Lung (tissue), 16 donors: ENCODE data around the gene BCL2L15. TPM values are rescaled to one million over a fixed set of nuclear protein-coding genes. Genes with fewer than 3 reads are reported as not detected.

Experiments
- ATAC-seq: fragments of 200-7000 bp; cut with Tn5 transposase; one replicate; pipeline ENCODE4 v1.9.1; 2020; ENCODE audit warnings: moderate number of reproducible peaks; ENCODE audit not compliant: insufficient read depth, low FRiP score
- DNase-seq, 3 donors: peaks; one replicate each; pipeline ENCODE4 v3.0.0-alpha.2; 2013 to 2017
- H3K27ac ChIP-seq, 2 donors: one replicate each; pipeline ENCODE4 v1.5.1; 2013; ENCODE audit warnings: mild to moderate bottlenecking in 2 of 2, moderate library complexity in 2 of 2, control low read depth in 1 of 2, inconsistent platforms in 1 of 2, low read depth in 1 of 2, low read length in 1 of 2
- H3K27me3 ChIP-seq, 3 donors: one replicate each; pipeline ENCODE4 v1.5.1; 2013; ENCODE audit warnings: low read length in 2 of 3; ENCODE audit not compliant: control insufficient read depth in 3 of 3, insufficient read depth in 3 of 3
- H3K36me3 ChIP-seq, 4 donors: one replicate each; pipeline ENCODE4 v1.5.1; 2013; ENCODE audit warnings: low read length in 4 of 4, mild to moderate bottlenecking in 1 of 4, moderate library complexity in 1 of 4; ENCODE audit not compliant: control insufficient read depth in 4 of 4, insufficient read depth in 4 of 4
- H3K4me1 ChIP-seq, 5 donors: one replicate each; pipeline ENCODE4 v1.5.1; 2013; ENCODE audit warnings: low read length in 5 of 5, mild to moderate bottlenecking in 2 of 5, moderate library complexity in 1 of 5; ENCODE audit not compliant: control insufficient read depth in 5 of 5, insufficient read depth in 5 of 5
- H3K4me3 ChIP-seq: one replicate; pipeline ENCODE4 v1.5.1; 2013; ENCODE audit warnings: mild to moderate bottlenecking, control low read depth, moderate library complexity
- H3K9ac ChIP-seq, 2 donors: one replicate each; pipeline ENCODE4 v1.5.1; 2013; ENCODE audit warnings: low read length in 2 of 2, control low read depth in 1 of 2; ENCODE audit not compliant: insufficient read depth in 1 of 2
- H3K9me3 ChIP-seq, 4 donors: one replicate each; pipeline ENCODE4 v1.5.1; 2013; ENCODE audit warnings: low read length in 3 of 4, mild to moderate bottlenecking in 1 of 4, moderate library complexity in 1 of 4; ENCODE audit not compliant: control insufficient read depth in 4 of 4, insufficient read depth in 3 of 4
- CTCF ChIP-seq: IDR thresholded peaks from 2 replicates; pipeline ENCODE4 v1.5.1; 2012; ENCODE audit warnings: mild to moderate bottlenecking; ENCODE audit errors: control extremely low read depth, extremely low read depth
- WGBS, 2 donors: extraction: QIAGEN DNeasy Blood & Tissue Kit; methylation state at CpG; one replicate each; pipeline ENCODE4 v1.1.7; 2013; 5-methylcytosine and 5-hydroxymethylcytosine counted together
- long read RNA-seq, 5 donors: transcript quantifications; one replicate each; lab custom pipeline, GENCODE V29; 2026
- polyA plus RNA-seq, 2 donors: library from polyadenylated mRNA; stranded (reverse); fragments of 200-250 nt; gene quantifications; one replicate each; pipeline ENCODE4 v1.2.1, GENCODE V29; 2013
- total RNA-seq, 2 donors: library from RNA; depleted of rRNA in 1 of 2; stranded (reverse); fragments of >200 nt in 1 of 2; gene quantifications; one replicate each; pipeline ENCODE4 v1.2.1, GENCODE V29; 2014 to 2021
- donor health status: control.
- donor health status: control.
- donor health status: Bipolar disorder and iron deficiency.
- donor health status: healthy.
- donor health status: DM: yes; HTN: yes; CAD: no.

BCL2L15 gene
- total RNA-seq (1 to 10 TPM; 3.2 to 3.3 TPM), polyA plus RNA-seq (1 to 10 TPM; 1.9 to 7.0 TPM)
- long read RNA-seq, donor 1 = 0 reads
- long read RNA-seq, donor 2, full-length matches to known transcripts = 1 of 1 reads
- long read RNA-seq, donor 2, partial matches to known transcripts = 0 of 1 reads
- long read RNA-seq, donor 2, other reads (novel, unspliced or antisense) = 0 of 1 reads
- long read RNA-seq, donor 3 = 0 reads
- long read RNA-seq, donor 4 = 0 reads
- long read RNA-seq, donor 5 = 0 reads

- DNase-seq (peak in 1 of 3 donors; percentile 22), ATAC-seq (peak; percentile 53)
- Histone ChIP-seq H3K4me3 (no peak within 1 kb of the TSS), H3K27me3 (no peaks in the 10 kb centered on the region), H3K4me1 (no peaks in the 10 kb centered on the region), H3K27ac (peak within 1 kb of the TSS in 1 of 2 donors; percentile 63), H3K36me3 (no peaks in the 10 kb centered on the region), H3K9ac (no peak within 1 kb of the TSS), H3K9me3 (no peaks in the 10 kb centered on the region)
- TF ChIP-seq CTCF = no peak
- 46 to 62% methylated on average over 6 of the region's 6 CpGs for WGBS, 2 donors
Observed at GRCh38 chr1:113887402-113888175, at the start of gene BCL2L15. Gene BCL2L15, minus strand, starts transcription at chr1:113887581. Its CDS starts 206 bp downstream, at chr1:113887375.

GRCh38 chr1:113937146-113937545 is 49.8 kb upstream of the BCL2L15 start:
- ATAC-seq (no peak), DNase-seq (no peak)
- Histone ChIP-seq H3K4me3 (no peak overlapping the region), H3K9me3 (no peaks in the 10 kb centered on the region), H3K27me3 (no peaks in the 10 kb centered on the region), H3K36me3 (peaks cover 6 to 14% (median 8%) of the 10 kb centered on the region in 4 donors), H3K9ac (no peak overlapping the region), H3K4me1 (peaks cover 0 to 14% (median 5%) of the 10 kb centered on the region in 5 donors), H3K27ac (no peak overlapping the region)
- no peak for TF ChIP-seq CTCF
- WGBS, 2 donors = 47 to 52% methylated on average over 1 of the region's 1 CpG

GRCh38 chr1:113935970-113936369 is 48.6 kb upstream of the BCL2L15 start:
- Histone ChIP-seq H3K36me3 (peaks cover 2 to 8% (median 5%) of the 10 kb centered on the region in 4 donors), H3K4me1 (peaks cover 2 to 17% (median 10%) of the 10 kb centered on the region in 5 donors), H3K9ac (no peak overlapping the region), H3K9me3 (no peaks in the 10 kb centered on the region), H3K4me3 (no peak overlapping the region), H3K27ac (no peak overlapping the region), H3K27me3 (no peaks in the 10 kb centered on the region)
- no peak for TF ChIP-seq CTCF
- ATAC-seq (no peak), DNase-seq (no peak)
- WGBS, 2 donors = 77 to 81% methylated on average over 1 of the region's 1 CpG
